ENCODE measurements around the gene KCNJ16. TPM values are rescaled to one million over a fixed set of nuclear protein-coding genes. Genes with fewer than 3 reads are reported as not detected.

The KCNJ16 gene
- total RNA-seq, 4 donors from 2014 or later = 0.54 to 0.96 TPM; not detected in 2

GRCh38 chr17:70172449-70172848 lies 97.4 kb downstream of the KCNJ16 start:
- TF ChIP-seq POLR2AphosphoS5 (IDR thresholded peaks at IDR 0.05) (no peak), EP300 (IDR thresholded peaks at IDR 0.05) (no peak), POLR2A (IDR thresholded peaks at IDR 0.05) (no peak), CTCF (IDR thresholded peaks at IDR 0.05) (no peak)
- H3K36me3 ChIP-seq = peaks cover 0 to 25% of the 10 kb centered on the region in 2 donors
- 47 to 72% methylated on average over 2 of the region's 2 CpGs for WGBS, 2 donors (ENCODE audit: low coverage in 1 of 2)
- H3K4me3 ChIP-seq = no peak overlapping the region
- no peak overlapping the region for H3K27ac ChIP-seq
- H3K27me3 ChIP-seq = no peaks in the 10 kb centered on the region
- ATAC-seq = no peak
- H3K9me3 ChIP-seq = no peaks in the 10 kb centered on the region
- H3K4me1 ChIP-seq = peaks cover 0 to 40% (median 3%) of the 10 kb centered on the region in 3 donors

GRCh38 chr17:70172923-70173322 lies 97.9 kb downstream of the KCNJ16 start:
- Histone ChIP-seq H3K9me3 (no peaks in the 10 kb centered on the region), H3K36me3 (peaks cover 0 to 28% of the 10 kb centered on the region in 2 donors), H3K4me1 (peaks cover 0 to 36% (median 3%) of the 10 kb centered on the region in 3 donors), H3K27ac (no peak overlapping the region), H3K27me3 (no peaks in the 10 kb centered on the region), H3K4me3 (no peak overlapping the region)
- WGBS, 2 donors (ENCODE audit: low coverage in 1 of 2) = 76 to 89% methylated on average over 2 of the region's 2 CpGs
- TF ChIP-seq POLR2AphosphoS5 (IDR thresholded peaks at IDR 0.05) (no peak), CTCF (IDR thresholded peaks at IDR 0.05) (no peak), EP300 (IDR thresholded peaks at IDR 0.05) (no peak), POLR2A (IDR thresholded peaks at IDR 0.05) (no peak)
- ATAC-seq = no peak

- peaks cover 0 to 28% of the 10 kb centered on the region in 2 donors for H3K36me3 ChIP-seq
- TF ChIP-seq CTCF (IDR thresholded peaks at IDR 0.05) (no peak), POLR2A (IDR thresholded peaks at IDR 0.05) (no peak), EP300 (IDR thresholded peaks at IDR 0.05) (no peak), POLR2AphosphoS5 (IDR thresholded peaks at IDR 0.05) (no peak)
- WGBS, 2 donors (ENCODE audit: low coverage in 1 of 2) = 77 to 100% methylated on average over 2 to 4 of the region's 4 CpGs
- H3K4me1 ChIP-seq = peaks cover 0 to 33% (median 3%) of the 10 kb centered on the region in 3 donors
- H3K9me3 ChIP-seq = no peaks in the 10 kb centered on the region
- H3K4me3 ChIP-seq = no peak overlapping the region
- no peaks in the 10 kb centered on the region for H3K27me3 ChIP-seq
- H3K27ac ChIP-seq = no peak overlapping the region
- ATAC-seq = no peak
Measured at GRCh38 chr17:70173681-70174080, 98.7 kb downstream of the KCNJ16 start.

GRCh38 chr17:70181376-70181775 lies 106.4 kb downstream of the KCNJ16 start:
- H3K27me3 ChIP-seq = no peaks in the 10 kb centered on the region
- H3K27ac ChIP-seq = no peak overlapping the region
- H3K36me3 ChIP-seq = peaks cover 0 to 11% of the 10 kb centered on the region in 2 donors
- H3K9me3 ChIP-seq = no peaks in the 10 kb centered on the region
- no peak overlapping the region for H3K4me3 ChIP-seq
- WGBS, 2 donors (ENCODE audit: low coverage in 1 of 2) = 89 to 94% methylated on average over 4 to 5 of the region's 5 CpGs
- H3K4me1 ChIP-seq = no peaks in the 10 kb centered on the region
- no peak for ATAC-seq
- TF ChIP-seq CTCF (IDR thresholded peaks at IDR 0.05) (no peak), POLR2A (IDR thresholded peaks at IDR 0.05) (no peak), POLR2AphosphoS5 (IDR thresholded peaks at IDR 0.05) (no peak), EP300 (IDR thresholded peaks at IDR 0.05) (no peak)

GRCh38 chr17:70181866-70182265 lies 106.8 kb downstream of the KCNJ16 start:
- TF ChIP-seq EP300 (IDR thresholded peaks at IDR 0.05) (no peak), CTCF (IDR thresholded peaks at IDR 0.05) (no peak), POLR2A (IDR thresholded peaks at IDR 0.05) (no peak)
- Histone ChIP-seq H3K36me3 (peaks cover 0 to 9% of the 10 kb centered on the region in 2 donors), H3K4me3 (no peak overlapping the region), H3K4me1 (no peaks in the 10 kb centered on the region), H3K27ac (no peak overlapping the region), H3K27me3 (no peaks in the 10 kb centered on the region), H3K9me3 (no peaks in the 10 kb centered on the region)
- 94 to 96% methylated on average over 3 of the region's 3 CpGs for WGBS, 2 donors (ENCODE audit: low coverage in 1 of 2)
- ATAC-seq = no peak
